Kidney (tissue), 14 donors: ENCODE measurements around the gene TOMM40. TPM values are rescaled to one million over a fixed set of nuclear protein-coding genes. Genes with fewer than 3 reads are reported as not detected.

ENCODE experiments used
- DNase-seq, 5 donors: peaks; one replicate each; pipeline ENCODE4 v3.0.0-alpha.2; 2013 to 2020
- FAIRE-seq: peaks from 2 replicates; lab custom pipeline; 2012; peaks lifted over from hg19 to GRCh38; lab: Jason Lieb, UNC
- H3K27ac ChIP-seq, 2 donors: one replicate each; pipeline ENCODE4 v1.7.0; 2013; ENCODE audit warnings: low read depth in 2 of 2, low read length in 2 of 2, inconsistent platforms in 1 of 2
- H3K27me3 ChIP-seq: one replicate; pipeline ENCODE4 v1.7.1; 2013; ENCODE audit warnings: low read length, inconsistent platforms; ENCODE audit not compliant: control insufficient read depth, insufficient read depth
- H3K36me3 ChIP-seq, 3 donors: one replicate each; pipeline versions ENCODE4 v1.7.0 to v1.7.1; 2013; ENCODE audit warnings: low read length in 3 of 3, control low read depth in 1 of 3, inconsistent platforms in 1 of 3; ENCODE audit not compliant: insufficient read depth in 3 of 3, control insufficient read depth in 2 of 3
- H3K4me1 ChIP-seq, 3 donors: one replicate each; pipeline versions ENCODE4 v1.7.0 to v1.7.1; 2013; ENCODE audit warnings: low read length in 3 of 3, inconsistent platforms in 1 of 3, low read depth in 1 of 3; ENCODE audit not compliant: control insufficient read depth in 2 of 3, insufficient read depth in 2 of 3
- H3K4me3 ChIP-seq, 3 donors: one replicate each; pipeline versions ENCODE4 v1.7.0 to v1.8.1; 2013; ENCODE audit warnings: low read length in 3 of 3, control low read depth in 1 of 3, inconsistent platforms in 1 of 3
- H3K9ac ChIP-seq, 3 donors: one replicate each; pipeline versions ENCODE4 v1.7.0 to v1.7.1; 2013; ENCODE audit warnings: low read length in 3 of 3, control low read depth in 1 of 3, inconsistent platforms in 1 of 3
- H3K9me3 ChIP-seq, 3 donors: one replicate each; pipeline versions ENCODE4 v1.7.0 to v1.7.1; 2013; ENCODE audit warnings: low read length in 3 of 3, control low read depth in 1 of 3, inconsistent platforms in 1 of 3; ENCODE audit not compliant: control insufficient read depth in 2 of 3, insufficient read depth in 1 of 3
- CTCF ChIP-seq: IDR thresholded peaks from 3 replicates; pipeline ENCODE4 v1.5.1; 2012; ENCODE audit warnings: mild to moderate bottlenecking, moderate library complexity, borderline replicate concordance; ENCODE audit not compliant: insufficient read depth; ENCODE audit errors: extremely low read depth
- intact Hi-C: fragments of 100-400 bp; cut with DNase I; formaldehyde crosslinking; loops from one replicate; pipeline ENCODE4 v1.11.1; 2022
- polyA plus RNA-seq: library from polyadenylated mRNA; stranded (reverse); fragments of 350-450 nt; fragmentation: Illumina TruSeq; extraction: RNeasy Lipid Tissue Mini Kit (QIAGEN cat#74804); gene quantifications from one replicate; pipeline ENCODE4 v1.2.3, GENCODE V29; 2014; ENCODE audit warnings: low read depth, low replicate concordance; ENCODE audit not compliant: insufficient read depth
- total RNA-seq: library from RNA; stranded (reverse); fragmentation: NEBNext Ultra II Directional; extraction: Animal tissue kit (Norgen Biotek cat#: 25700); gene quantifications from one replicate; pipeline ENCODE4 v1.2.1, GENCODE V29; 2021
- donor health status: control.
- donor health status: control.
- donor health status: control.
- donor health status: control.
- donor health status: control.
- donor health status: DM: yes; HTN: yes; CAD: no.
- donor health status: Normal renal cell carcinoma (clear cell type).

The TOMM40 gene
- total and polyA plus RNA-seq, 2 donors from 2014 or later = 45.4 to 51.5 TPM

DNA sequence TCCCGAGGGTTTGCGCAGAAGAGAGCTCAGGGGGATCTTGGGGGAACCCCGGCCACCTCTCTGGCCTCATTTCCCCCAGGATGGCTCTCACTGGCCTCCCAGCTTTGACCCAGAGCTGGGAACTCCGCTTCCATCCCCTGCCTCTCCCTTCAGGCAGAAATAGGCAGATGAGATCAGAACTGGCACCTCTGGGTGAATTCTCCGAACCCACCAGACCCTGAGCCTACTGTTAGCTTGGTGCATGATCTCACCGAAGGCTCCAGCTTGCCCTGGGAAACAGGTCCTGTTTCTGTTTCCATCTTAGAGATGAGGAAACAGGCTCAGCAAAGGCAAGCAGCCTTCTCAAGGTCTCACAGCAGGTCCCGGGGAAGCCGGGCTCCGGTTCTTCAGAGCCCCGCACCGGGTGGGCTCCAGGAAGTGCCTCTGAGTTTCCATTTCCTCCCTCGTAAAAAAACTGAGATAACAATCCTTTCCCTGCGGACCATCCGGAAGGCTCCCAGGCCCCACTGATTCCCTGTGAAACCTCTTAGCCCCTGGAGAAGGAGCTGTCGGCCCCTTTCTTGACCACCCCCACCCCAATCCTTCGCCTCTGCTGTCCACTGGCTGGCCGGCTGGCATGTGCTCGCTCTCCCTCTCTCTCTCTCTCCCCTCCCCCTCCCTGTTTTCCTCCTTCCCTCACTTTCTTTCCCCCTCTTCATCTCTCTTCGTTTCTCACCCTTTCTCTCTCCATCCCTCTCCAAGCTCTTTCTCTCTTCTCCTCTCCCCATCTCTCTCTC lies 42.8 kb upstream of the TOMM40 start:
- DNase-seq = peak in 4 of 5 donors; percentile 55 to 83 (median 78)
- Histone ChIP-seq H3K4me3 (peak overlapping the region; percentile 88 to 95 (median 91)), H3K36me3 (no peaks in the 10 kb centered on the region), H3K4me1 (peaks cover 0 to 29% (median 4%) of the 10 kb centered on the region in 3 donors), H3K9ac (peak overlapping the region; percentile 2 to 100 (median 52)), H3K27ac (peak overlapping the region; percentile 95 to 96), H3K9me3 (no peaks in the 10 kb centered on the region), H3K27me3 (no peaks in the 10 kb centered on the region)
- TF ChIP-seq CTCF = no peak
- FAIRE-seq = no peak
- intact Hi-C loops = loop anchor here (10.0 kb wide), 1 partner anchor 53 kb away; no protein-coding TSS in a partner anchor

GRCh38 chr19:44848812-44849447 lies 42.1 kb upstream of the TOMM40 start:
- Histone ChIP-seq H3K36me3 (no peaks in the 10 kb centered on the region), H3K4me3 (peak overlapping the region in 2 of 3 donors; percentile 88 to 95), H3K9ac (peak overlapping the region in 2 of 3 donors; percentile 52 to 100), H3K9me3 (no peaks in the 10 kb centered on the region), H3K27me3 (no peaks in the 10 kb centered on the region), H3K27ac (peak overlapping the region; percentile 59 to 96), H3K4me1 (peaks cover 0 to 29% (median 4%) of the 10 kb centered on the region in 3 donors)
- no peak for FAIRE-seq
- intact Hi-C loops = loop anchor here (10.0 kb wide), 1 partner anchor 54 kb away; no protein-coding TSS in a partner anchor
- no peak for TF ChIP-seq CTCF
- DNase-seq = peak; percentile 75 to 90 (median 85)

DNA sequence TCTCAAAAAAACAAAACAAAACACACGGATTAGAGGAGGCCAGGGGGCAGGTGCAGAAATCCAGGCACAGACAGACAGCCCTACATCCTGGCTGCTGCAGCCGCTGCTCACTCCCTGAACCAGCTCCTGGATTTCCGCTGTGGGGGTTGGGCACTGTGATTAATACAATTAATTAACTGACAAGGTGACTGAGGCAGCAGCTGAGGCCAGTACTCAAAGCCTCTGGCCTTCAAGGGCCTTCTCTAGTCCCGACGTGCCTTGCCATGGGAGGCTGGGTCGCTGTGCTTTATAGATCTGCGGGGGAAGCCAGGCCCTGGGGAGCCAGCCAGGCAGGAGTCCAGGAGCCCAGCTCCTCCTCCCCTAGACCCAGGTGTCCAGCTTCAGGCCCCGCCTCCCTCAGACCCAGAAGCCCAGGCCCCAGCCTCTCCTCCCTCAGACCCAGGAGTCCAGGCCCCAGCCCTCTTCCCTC lies 40.4 kb upstream of the TOMM40 start:
- Histone ChIP-seq H3K9ac (no peak overlapping the region), H3K9me3 (no peaks in the 10 kb centered on the region), H3K4me1 (peaks cover 0 to 22% (median 4%) of the 10 kb centered on the region in 3 donors), H3K36me3 (no peaks in the 10 kb centered on the region), H3K27me3 (no peaks in the 10 kb centered on the region), H3K27ac (no peak overlapping the region), H3K4me3 (no peak overlapping the region)
- FAIRE-seq (no peak), DNase-seq (peak in 3 of 5 donors; percentile 17 to 68 (median 51))
- intact Hi-C loops = no loop called here
- no peak for TF ChIP-seq CTCF
